T-helper 2 cell treated with Interferon-gamma antibody and Interleukin-4, amounts not matched to agents 100 ng/mL and 5 ng/mL, for 36 hours (primary cell): Measurements from ENCODE around the gene CRYBB3. TPM values are rescaled to one million over a fixed set of nuclear protein-coding genes. Genes with fewer than 3 reads are reported as not detected.

Source experiments
- intact Hi-C: fragments of 100-400 bp; cut with micrococcal nuclease; formaldehyde crosslinking; loops from one replicate; pipeline ENCODE4 v1.15.1; 2023
- total RNA-seq: library from RNA; stranded (reverse); gene quantifications from 2 replicates; pipeline ENCODE4 v1.2.3, GENCODE V29; 2022

The CRYBB3 gene
- 0.32 and 0.34 TPM in 2 replicates for total RNA-seq

DNA sequence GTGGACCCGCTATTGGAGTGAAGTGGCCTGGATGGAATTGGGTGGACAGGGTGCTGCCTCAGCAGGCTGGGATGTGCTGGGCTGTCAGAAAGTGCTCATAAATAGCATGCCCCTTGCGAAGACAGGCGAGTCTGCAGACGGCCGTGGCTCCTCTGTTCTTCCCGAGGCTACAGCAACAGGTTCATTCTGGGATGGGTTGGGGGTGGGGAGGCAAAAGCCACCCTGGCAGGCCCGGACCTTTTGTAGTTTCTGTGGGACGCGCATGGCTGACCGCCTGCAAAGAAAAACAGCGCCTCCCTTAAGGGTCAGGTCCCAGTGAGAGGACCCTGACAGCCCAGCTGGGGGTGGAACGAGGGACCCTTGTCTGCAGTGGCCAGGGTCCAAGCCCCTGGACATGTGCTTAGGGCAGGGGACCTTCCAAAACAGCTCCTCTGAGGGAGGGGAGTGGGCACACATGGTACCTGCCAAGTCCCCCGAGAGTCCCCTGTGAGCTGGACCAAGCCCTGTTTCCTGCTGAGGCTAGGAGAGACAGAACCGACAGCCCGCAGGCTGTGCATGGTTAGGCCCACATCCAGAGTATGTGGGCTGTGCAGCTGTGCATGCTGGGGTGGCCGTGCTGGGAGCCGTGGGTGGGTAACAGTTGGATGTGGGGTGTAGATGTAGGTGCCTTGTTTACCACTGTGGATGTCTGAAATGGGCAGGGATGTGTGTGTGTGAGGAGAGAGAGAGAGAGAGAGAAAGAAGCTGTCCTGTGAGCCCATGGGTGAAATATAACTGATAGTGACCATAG is at the start of gene CRYBB3:
CRYBB3 (plus strand) TSS at position 128 of the 790 bp plus-strand sequence. CDS start 1,539 bp downstream, outside the sequence.
- intact Hi-C loops, result no loop called here

DNA sequence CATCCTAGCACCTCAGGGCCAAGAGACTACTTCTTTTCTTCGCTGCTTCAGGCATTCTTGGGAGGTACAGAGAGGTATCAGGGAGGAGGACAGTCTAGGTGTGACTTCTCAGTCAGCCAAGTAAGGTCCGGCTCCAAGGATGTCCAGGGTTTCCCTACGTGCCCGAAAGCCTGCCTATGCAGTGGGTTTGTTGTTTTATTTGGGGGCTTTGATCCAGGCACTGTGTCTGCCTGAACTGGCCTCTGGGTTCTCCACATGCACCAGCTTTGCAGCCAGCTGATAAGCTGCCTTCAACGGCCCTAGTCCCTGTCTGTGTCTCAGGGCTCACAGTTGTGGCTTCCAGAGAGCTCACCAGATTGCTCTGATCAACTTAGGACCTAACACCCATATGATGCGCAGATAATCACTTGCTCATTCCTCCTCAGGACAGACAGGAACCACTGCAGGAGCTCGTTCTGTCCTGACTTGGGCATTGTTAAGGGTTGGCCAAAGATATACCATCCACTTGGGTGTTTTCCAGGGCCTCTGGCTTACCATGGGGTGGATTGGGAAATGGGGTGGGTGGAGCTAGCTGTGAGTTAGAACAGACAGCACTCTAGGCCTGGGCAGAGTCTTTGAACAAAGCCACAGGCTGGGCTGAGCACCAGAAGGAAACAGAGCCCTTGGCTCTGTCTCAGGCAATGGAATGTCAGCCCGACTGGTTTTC is 45.5 kb upstream of the CRYBB3 start:
- intact Hi-C loops, result no loop called here

DNA sequence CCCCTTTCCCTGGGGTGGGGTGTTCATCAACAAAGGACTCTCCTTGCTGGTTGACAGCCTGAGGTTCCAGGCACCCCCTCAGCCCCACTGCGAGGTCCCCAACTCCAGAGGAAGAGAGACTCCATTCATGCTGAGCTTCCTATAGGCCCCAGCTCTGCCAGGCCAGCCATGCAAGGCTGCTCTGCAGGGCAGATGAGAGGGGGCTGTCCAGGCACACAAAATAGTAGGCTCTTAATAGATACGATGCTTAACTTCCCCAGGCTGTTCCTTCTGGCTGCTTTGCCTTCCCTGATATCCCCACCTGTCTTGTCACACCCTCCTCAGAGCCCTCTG is 45.0 kb upstream of the CRYBB3 start:
- intact Hi-C loops, result no loop called here

DNA sequence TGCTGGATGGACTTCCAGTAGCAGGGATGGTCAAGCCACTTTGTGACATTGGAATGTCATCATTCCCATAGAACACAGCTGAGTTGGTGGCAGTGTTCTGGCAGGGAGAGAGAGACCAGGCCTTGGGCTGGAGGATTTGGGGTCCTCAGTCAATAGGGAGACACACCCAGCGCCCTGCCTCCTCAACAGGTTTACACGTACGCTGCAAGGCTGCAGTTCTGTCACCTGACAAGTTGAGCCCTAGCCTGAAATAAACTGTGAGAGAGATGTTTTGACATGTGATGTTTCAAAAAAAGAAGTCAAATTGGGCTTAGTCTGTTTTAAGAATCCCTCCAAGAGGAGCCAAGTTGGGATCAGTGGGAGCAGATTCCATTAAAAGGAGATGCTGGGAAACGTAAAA is 42.9 kb upstream of the CRYBB3 start:
- intact Hi-C loops, result no loop called here

DNA sequence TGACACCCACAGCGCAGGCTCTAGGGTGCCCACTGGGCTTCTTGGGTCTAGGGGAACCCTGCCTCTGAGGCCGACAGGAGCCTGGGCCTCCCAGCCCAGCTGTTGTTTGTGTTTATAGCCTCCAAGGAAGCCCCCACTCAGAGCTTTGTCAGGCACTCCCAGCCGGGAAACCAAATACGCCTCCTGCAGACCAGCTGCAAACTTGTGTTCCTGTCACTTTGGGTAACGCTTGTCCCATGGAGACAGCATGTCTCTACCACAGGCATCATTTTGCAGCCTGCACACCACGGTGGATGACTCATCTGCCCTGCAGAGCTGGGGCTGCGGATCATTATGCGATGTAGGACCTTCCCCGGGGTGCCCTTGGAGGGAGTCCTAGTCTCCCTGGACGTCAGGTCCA is 40.6 kb upstream of the CRYBB3 start:
- intact Hi-C loops, result no loop called here

DNA sequence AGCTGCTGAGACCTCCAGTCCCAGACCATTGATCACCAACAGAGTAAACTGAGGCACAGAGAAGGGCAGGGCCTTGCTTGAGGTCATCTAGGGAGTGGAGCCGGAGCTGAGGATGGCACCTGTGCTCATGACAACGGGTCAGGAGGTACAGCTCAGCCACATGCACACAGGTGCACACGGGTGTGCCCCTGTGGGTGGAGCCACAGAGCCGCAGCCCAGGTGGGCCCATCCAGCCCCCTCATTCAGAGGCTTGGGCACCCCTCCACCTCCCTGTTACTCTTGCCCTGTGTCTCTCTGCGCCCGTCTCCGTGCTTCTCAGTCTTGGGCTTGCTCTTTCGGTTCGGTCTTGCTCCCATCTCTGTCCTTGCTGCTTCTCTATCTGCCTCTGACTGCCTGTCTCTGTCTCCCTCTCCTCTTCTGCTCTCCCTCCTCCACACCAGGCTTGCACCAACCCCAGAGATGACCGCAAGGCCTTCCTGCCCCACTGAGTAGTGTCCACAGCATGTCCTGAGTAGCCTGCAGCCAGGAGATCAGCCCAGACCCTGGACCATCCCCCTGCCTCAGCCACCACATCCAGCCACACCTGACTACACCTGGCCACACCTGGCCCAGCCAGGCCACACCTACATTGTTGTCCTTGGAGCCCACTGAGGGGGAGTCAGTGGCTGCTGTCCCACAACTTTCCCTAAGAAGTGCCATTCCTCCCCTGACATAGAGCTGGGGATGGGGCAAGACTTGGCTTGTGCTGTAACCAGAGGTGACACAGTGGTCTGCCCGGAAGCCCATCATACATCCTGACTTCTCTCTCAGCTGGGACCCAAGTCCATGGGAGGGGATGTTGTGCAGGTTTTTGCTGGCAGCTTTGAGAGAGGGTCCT is 39.3 kb upstream of the CRYBB3 start:
- intact Hi-C loops, result no loop called here

DNA sequence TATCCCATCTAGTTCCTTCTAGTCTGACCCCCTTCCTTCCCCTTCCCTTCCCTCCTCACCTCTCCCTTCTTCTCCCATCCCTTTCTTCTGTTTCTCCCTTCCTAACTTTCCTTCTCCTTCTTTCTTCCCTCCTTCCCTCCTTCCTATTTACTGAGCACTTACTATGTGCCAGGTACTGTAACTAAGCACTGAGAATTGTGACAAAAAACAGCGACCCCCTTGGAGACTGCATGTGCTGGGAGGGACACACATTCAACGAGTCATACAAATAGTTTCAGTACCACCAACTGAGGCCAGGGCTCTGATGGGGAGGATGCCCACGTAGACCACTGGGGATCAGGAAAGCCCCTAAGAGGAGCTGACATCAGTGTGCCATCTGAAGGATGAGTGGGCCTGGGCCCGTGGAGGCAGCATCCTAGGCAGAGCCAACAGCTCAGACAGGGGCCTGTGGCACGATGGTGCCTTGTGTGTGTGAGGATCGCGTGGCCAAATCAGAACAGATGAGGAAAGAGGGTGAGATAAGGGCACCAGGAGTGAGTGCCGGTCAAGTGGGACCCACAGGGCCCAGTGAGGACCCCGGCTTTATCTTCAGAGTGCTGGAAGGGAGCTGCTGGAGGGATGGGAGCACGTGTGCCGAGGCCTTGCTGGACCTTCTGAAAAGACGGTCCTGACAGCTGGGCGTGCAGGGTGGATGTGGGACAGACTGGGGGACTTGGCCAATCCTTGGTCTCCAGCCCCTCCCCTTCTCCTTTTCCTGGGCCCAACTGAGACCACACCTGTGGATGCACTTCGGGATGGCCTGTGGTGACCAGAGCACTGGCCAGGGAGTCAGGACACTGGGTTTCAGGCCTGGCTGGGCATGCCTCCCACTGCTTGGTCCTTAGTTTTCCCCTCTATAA is 38.4 kb upstream of the CRYBB3 start:
- intact Hi-C loops, result no loop called here

DNA sequence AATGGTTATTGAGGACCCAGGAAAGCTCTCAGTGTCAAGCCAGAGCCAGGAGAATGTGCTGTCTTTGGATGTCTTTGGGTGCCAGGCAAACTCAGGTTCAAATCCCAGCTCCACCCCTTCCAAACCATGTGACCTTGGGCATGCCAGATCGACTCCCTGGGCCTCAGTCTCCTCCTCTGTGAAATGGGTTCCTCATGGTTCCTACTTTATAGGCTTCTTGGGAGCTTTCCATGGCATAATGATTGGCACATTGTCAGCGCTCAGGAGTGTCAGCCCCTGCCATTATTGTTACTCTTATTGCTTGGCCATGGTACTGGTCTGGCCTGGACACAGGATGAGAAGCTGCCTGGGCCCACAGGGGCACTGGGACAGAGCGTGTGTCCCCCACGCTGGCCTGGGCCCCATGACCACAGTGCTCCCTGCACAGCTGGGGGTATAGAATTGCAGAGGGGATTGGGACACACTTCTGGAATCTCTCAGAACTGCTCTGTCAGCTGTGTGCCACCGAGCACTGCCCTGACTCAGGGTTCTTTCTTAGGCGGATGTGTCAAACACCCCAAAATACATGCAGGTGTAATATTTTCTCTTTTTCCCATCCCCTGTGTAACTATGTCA is 37.6 kb upstream of the CRYBB3 start:
- intact Hi-C loops, result no loop called here

DNA sequence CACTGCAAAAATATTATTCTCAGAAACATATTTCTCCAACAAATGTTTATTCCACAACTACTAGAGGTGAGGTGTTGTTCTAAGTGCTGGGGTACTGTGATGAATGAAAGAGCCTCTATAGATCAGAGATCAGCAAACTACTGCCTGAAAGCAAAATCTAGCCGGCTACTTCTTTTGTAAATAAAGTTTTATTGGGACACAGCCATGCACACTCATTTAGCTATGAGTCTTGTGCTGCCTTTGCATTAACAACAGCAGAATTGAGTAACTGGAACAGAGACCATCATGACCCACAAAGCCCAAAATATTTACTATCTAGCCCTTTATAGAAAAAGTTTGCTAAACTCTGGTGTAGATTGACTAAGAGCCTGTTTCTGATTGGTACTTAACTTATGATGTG is 37.1 kb upstream of the CRYBB3 start:
- intact Hi-C loops, result no loop called here

DNA sequence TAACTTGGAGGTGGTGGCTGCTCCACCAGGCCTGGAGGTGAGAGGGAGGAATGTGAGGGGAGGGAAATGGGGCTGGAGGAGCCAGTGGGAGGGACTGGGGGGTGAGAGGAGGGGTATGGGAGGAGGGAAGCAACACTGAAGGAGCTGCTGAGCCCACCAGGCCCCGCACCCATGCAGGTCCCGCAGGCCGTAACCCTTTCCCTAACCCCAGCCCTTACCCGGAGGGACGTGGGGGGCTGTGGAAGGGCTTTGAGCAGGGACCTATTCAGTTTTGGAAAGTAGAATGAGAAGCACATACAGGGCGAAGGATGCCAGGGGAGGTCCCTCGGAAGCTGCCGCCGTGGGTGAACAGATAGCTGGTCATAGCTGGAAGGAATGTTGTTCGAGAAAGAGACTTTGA is 33.9 kb upstream of the CRYBB3 start:
- intact Hi-C loops, result no loop called here

DNA sequence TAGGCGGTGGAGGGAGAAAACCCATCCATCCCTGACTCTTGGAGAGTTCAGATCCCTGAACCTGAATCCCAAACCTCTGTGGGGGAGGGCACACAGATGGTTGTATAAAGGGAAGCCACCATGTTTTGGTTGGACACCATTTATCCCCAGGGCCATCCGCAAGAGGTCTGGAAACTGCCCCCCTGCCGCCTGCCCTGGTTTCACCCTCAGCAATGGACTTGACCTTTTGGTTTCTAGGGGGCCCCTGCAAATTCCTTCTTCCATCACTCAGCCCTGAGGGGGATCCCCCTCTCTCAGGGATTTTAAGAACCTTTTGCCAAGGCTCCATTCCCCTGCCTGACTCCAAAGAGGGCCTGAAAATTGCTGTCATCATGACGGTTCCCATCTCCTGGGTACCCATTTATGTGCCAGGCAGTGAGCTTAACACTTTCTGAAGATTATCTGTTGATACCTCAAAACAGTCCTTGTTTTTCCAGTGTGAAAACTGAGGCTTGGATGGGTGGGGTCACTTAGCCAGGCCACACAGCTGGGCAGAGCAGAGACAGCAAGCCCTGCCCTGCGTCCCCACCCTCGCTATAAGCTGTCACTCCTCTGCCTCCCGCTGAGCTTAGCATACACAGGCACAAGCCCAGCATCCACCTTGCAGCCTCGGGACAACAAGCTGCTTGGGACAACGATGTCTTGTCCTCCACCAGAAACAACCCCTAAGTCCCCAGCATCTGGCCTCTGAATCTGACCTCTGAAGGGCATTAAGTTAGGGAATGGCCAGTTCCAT is 33.2 kb upstream of the CRYBB3 start:
- intact Hi-C loops, result no loop called here

DNA sequence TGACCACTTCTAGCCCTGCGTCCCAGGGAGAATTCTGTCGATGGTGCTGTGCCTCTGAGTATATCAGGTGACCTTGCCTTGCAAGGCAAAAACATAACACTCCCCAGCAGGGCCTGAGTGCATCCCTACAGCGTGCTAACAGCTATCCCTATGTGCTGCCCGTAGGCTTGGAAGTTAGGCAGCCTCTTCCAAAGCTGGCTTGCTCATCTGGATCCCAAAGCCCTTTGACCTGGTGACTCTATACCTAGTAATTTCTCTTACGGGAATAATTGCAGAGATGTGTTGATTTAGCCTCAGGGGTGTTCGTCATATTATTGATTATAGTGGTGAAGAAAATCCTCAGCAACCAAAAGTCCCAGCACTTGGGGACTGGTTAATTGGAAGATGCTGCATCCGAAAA is 32.6 kb upstream of the CRYBB3 start:
- intact Hi-C loops, result no loop called here

DNA sequence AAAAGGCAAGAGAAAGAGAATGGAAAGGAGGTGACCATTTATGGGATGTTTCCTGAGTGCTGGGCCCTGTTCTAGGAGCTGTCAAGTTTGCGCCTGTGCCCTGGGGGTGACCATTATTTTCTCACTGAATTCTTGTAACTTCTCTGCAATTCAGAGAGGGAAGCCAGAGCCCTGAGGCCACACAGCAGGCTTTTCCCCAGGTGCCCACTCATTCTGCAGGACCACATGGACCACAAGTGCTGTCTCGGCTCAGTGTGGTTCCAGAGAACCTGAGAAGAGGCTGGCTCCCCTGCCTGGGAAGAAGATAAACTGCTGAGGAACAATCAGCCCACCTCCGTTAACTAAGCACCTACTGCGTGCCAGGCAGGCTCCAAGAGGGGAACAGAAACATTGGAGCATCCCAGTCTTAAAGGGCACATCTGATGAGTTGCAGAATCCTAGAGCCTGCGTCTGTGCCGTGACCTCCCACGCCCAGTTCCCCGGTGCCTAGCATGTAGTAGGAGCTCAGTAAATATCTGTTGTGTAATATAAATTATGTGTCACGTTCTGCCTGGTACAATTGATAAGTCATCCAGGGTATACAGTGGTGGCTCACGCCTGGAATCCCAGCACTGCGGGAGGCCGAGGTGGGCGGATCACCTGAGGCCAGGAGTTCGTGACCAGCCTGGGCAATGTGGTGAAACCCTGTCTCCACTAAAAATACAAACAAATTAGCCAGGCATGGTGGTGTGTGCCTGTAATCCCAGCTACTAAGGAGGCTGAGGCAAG is 31.6 kb upstream of the CRYBB3 start:
- intact Hi-C loops, result no loop called here

DNA sequence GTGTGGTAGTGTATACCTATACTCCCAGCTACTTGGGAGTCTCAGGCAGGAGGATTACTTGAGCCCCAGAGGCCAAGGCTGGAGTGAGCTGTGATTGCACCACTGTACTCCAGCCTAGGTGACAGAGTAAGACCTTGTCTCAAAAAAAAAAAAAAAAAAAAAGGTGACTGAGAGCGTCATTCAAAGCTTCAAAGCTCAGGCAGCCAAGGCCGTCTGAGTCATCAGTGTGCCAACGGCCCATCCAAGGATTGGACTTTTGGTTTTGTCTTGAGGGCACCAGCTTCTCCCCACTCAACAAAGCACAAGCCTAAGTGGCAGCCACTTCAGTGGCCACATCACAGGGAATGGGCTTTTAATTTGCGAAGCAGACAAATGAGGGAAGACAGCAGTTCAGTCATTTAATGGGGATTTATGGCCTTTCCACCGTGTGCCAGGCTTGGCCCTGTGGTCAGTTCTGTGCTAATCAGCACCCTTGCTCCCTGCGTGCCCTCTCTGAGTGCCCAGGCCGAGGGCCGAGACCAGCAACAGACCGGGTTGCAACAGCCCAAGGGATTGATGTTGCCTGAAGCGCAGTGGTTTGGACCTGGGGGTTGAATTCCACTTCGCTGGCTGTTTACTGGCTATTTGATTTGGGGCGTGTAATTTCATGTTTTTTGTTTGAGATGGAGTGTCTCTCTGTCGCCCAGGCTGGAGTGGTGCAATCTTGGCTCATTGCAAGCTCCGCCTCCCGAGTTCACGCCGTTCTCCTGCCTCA is 30.2 kb upstream of the CRYBB3 start:
- intact Hi-C loops, result loop anchor here (5.0 kb wide), 1 partner anchor 107 kb away; no protein-coding TSS in a partner anchor

DNA sequence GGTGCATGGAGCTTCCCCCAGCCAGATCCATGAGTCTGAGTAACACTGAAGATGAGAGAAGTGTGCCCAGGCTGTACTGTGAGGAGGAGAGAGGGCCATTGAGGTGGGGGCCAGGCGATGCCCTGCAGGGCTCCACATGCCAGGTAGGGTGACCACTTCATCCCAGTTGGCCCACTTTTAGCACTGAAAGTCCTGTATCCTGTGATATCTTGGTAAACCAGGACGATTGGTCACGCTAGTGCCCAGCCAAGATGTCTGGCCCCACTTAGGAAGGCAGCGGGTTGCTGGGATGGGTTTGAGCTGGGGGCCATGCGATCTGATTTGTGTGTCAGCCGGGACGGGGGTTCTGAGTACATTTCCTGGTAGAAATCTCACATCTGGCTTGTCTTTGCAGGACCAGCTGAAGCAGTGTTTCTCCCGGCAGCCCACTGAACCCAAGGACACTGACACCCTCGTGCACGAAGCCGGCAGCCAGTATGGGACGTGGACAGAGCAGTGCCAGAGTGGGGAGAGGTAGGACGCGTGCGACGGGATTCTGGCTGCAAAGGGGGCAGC is 29.2 kb upstream of the CRYBB3 start:
- intact Hi-C loops, result loop anchor here (5.0 kb wide), 1 partner anchor 108 kb away; no protein-coding TSS in a partner anchor

DNA sequence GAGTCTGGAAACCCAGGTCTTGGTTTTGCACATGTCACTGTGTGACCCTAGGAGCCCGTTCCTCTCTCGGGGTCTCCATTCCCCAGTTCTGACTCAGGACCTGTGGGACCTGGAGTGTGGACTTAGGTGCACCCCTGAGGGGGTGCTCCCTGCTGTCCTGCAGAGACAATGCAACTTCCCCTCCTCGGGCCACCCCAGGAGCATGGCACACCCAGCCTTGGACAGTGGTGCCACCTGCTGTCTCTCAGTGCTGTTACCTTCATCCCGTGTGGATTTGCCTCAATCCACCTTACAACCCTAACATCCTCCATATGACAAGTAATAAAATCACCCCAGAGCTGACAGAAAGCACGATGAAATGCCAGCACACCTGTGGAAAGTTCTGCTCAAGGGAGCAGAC is 27.5 kb upstream of the CRYBB3 start:
- intact Hi-C loops, result loop anchor here (5.0 kb wide), 1 partner anchor 110 kb away; no protein-coding TSS in a partner anchor

DNA sequence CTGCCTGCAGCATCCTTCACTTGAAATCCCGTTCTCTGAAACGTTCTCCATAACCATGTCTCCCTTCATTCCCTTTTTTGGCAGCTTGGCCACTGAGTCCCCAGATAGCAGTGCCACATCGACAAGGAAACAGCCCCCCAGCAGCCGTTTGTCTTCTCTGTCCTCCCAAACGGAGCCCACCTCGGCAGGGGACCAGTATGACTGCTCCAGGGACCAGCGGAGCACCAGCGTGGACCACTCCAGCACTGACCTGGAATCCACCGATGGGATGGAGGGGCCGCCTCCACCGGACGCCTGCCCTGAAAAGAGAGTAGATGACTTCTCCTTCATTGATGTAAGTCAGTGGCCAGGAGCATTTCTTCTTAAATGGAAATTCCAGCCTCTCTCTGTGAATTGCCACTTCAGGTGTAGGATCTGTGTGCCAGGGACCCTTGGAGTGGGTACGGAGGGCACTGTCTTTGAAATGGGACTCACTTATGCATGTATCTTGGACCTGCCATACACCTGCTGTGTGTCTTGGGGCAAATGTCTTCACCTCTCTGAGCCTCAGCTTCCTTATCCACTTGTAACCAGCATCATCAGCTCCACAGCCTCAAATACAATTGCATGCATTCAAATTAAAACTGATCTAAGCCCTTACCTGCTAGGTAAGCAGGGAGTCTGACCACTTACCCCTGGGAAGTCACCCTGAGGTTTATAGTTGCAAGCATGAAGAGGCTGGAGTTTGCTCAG is 25.3 kb upstream of the CRYBB3 start:
- intact Hi-C loops, result loop anchor here (5.0 kb wide), 1 partner anchor 112 kb away; no protein-coding TSS in a partner anchor
